ENCODE data around the gene ATP5F1C.
"Not testable (repeated sequence)": the region's sequence is repeated elsewhere in the genome, so short reads cannot be mapped to it uniquely, and the experiment has no call there.

ATP5F1C gene

DNA sequence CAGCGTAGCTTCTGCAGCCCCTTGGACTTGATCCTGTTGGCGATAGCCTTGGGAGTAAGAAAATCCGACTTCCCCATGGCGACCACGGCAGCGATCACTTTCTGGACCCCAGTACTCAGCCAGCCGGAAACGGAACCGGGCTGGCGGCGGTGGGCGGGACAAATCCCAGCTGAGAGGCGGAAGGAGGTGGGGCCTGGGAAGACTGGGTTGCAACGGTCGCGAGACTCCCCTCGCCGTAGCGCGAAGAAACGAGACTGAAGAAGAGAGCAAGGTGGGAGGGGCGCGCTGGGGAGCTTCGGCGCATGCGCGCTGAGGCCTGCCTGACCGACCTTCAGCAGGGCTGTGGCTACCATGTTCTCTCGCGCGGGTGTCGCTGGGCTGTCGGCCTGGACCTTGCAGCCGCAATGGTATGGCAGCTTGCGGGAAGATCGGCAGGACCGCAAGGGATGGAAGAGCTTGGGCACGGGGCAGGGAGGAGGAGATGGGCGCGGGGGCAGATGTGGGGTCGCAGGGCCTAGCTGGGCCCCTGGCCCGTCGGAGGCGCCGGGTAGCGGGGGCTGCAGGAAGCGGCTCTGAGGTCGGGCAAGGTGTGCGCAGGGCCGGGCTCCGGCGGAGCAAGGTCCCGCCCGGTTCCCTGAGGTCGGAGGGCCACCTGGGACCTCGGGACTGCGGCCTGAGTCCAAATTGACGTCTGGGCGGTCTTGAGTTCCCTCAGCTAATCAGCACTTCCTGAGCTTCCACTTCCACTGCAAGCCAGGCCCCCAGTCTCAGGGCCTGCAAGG, at the start of gene ATP5F1C, which contains the start of gene KIN:
Gene ATP5F1C (plus strand): TSS at position 321 of the 782 bp plus-strand sequence. CDS start 31 bp downstream, at position 352.
Gene KIN (minus strand): TSS at position 137 of the 782 bp plus-strand sequence. CDS start 60 bp downstream, at position 77.
- DNase-seq: peak; percentile 98

GRCh38 chr10:7738536-7739407, 49.2 kb upstream of the ATP5F1C start:
- DNase-seq: no peak

DNA sequence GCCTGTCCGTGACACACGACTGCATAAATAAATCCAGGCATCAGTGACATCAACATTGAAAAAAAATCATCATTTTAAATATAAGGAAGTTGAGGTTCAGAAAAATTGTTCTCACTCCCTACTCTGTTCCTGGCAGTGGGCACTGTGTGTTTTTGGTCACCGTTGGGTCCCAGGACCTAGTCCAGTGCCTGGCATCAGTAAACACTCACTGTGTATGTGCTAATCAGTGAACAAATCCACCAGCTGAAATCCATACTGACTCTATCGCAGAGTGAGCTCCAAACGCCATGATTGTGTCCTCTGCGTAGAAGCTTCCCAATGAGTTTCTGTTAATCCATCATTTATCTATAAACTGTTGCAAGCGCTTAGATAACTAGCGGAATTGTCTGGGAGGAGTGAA, 43.7 kb upstream of the ATP5F1C start:
- DNase-seq: no peak

GRCh38 chr10:7748637-7749036, 39.3 kb upstream of the ATP5F1C start:
- not testable (repeated sequence) for DNase-seq

- no peak for DNase-seq
Observed at GRCh38 chr10:7750222-7750621, 37.8 kb upstream of the ATP5F1C start.

DNA sequence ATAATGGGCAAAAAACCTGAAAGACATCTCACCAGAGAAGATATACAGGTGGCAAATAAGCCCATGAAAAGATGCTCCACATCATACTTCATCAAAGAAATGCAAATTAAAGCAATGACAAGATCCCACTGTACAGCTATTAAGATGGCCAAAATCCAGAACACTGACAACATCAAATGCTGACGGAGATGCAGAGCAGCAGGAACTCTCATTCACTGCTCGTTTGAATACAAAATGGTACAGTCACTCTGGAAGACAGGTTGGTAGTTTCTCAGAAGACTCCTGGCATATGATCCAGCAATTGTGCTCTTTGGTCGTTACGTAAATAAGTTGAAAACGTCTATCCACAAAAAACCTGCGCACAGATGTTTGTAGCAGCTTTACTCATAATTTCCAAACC, 35.7 kb upstream of the ATP5F1C start:
- no peak for DNase-seq

GRCh38 chr10:7755103-7755502, 32.9 kb upstream of the ATP5F1C start:
- no peak for DNase-seq

DNA sequence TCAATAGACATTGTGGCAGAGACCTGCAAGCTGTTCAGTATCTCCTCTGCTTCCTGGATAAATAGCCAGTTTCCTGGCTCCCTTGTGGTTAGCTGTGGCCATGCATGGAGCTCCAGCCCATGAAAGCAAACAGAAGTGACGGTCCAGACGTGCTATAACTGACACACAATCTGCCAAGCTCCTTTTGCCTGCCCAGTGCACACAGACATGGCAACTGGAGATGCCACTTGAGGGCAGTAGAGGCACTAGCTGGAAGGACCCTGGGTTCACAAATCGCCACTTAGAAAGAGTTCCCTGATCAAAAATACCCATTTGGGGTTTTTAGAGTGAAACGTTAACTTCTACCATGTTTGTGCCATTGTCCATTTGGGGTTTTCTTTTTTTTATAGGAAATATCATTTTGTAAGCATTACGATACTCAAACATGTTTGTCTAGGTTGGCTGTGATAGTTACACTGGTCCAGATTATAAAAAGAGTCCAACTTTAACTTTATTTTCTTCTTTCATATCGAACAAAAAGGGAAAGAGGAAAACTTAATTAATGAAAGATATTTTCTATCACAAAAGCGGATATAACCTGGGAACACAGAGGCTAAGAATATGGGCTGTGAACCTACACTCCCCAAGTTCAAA, 31.5 kb upstream of the ATP5F1C start:
- DNase-seq: peak; percentile 23

DNA sequence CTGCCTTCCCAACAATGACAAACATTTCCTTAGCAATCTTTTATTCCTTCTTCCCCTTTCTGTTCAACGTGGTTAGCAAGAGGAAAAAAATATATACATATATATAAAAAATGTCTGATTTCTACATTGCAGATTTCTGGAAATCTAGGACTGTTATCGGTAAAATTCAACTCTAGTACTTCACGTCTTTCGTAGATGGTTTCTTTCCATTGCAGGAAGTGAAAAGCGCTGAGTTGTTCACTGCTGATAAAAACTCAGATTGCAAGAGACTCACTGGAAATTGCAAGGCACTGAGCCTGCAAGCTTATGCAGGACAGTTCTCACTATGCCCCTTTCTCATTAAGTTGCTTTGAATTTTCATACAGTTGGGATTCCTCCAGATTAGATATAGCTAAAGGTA, 24.0 kb upstream of the ATP5F1C start:
- no peak for DNase-seq

DNA sequence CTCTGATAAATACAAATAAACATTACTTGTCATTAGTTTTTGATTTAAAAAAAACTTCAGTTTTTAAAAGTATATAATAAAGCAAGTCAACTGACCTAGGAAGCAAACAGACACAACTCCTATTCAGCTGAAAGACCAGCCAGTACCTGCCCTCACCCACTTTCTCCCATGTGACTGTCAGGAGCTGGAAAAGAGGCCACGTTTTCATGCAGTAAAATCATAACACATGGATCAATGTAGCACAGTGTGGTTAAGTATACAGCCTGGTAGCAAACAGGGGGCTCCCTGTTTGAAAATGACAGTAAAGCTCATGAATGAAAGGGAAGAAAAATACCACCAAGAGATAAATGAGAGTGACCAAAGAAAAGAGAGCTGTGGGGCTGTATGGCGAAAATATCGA, 21.7 kb upstream of the ATP5F1C start:
- no peak for DNase-seq

- no peak for DNase-seq
Observed at GRCh38 chr10:7767209-7767608, 20.8 kb upstream of the ATP5F1C start.

DNA sequence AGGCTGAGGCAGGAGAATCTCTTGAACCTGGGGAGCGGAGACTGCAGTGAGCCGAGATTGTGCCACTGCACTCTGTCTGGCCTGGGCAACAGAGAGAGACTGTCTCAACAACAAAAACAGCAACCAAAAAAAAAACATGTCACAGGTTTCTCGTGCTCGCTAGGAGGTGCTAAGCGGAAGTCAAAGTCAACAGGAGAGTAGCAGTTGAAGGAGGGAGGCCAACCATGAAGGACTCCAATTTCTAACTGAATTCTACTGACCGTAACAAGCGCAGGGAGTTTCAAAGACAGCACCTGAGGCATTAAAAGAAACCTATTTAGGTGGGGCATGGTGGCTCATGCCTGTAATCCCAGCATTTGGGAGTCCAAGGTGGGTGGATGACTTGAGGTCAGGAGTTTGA, 19.6 kb upstream of the ATP5F1C start:
- no peak for DNase-seq

- DNase-seq: no peak
Observed at GRCh38 chr10:7773845-7774801, 13.9 kb upstream of the ATP5F1C start.

DNA sequence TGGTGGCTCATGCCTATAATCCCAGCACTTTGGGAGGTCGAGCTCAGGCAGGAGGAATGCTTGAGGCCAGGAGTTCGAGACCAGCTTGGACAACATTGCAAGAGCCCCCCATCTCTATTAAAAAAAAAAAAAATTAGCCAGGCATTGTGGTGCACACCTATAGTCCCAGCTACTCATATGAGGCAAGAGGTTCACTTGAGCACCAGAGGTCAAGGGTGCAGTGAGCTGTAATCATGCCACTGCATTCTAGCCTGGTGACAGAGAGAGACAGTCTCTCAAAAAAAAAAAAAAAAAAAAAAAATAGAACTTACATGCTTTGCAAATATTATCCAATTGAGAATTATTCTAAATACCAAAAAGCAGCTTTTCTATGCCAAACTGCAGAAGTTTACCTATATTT, 11.2 kb upstream of the ATP5F1C start:
- no peak for DNase-seq

- DNase-seq: not testable (repeated sequence)
Observed at GRCh38 chr10:7782194-7782593, 5.8 kb upstream of the ATP5F1C start.

DNA sequence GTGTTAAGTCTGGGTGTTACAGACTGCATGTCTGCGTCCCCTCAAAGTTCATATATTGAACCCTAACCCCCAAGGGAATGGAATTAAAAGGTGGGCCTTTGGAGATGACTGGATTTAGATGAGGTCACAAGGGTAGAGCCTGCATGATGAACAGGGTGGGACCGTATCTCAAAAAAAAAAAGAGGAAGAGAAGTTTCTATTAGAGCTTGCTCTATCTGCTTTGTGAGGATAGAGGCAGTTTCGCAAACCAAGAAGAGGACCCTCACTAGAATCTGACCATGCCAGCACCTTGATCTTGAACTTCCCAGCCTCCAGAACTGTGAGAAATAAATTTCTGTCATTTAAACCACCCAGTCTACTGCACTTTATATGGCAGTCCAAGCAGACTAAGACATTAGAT, 1.5 kb upstream of the ATP5F1C start:
- no peak for DNase-seq

GRCh38 chr10:7787150-7787856, 674 bp upstream of the ATP5F1C start:
- no peak for DNase-seq

GRCh38 chr10:7788639-7789286, 786 bp downstream of the ATP5F1C start:
- no peak for DNase-seq

DNA sequence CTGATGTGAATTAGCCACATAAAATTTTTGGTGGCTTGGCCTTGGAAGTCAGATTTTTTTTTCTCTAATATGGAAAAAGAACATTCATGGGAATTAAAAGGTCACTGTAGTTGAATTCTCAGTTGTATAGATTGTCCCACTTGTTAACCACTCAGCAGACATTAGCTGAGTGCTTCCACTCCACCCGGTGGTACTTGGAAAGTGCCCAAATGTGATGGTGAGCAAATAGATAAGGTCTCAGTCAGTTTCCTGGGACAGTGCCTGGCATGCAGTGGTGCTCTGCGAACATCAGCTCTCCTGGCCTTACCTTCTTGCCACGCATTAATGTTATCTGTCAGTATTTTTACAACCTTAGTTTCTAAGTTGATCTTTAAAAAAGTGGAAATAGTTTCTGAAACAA, 1.4 kb downstream of the ATP5F1C start:
- no peak for DNase-seq

- no peak for DNase-seq
Observed at GRCh38 chr10:7792541-7792940, 4.6 kb downstream of the ATP5F1C start.

Measured in activated CD4-positive, alpha-beta T cell treated with anti-CD3 and anti-CD28 coated beads, Interleukin-2, amount 50 U/mL, for 16 hours (primary cell).